SK-N-SH (cell line): Measurements from ENCODE around the gene PRXL2B. TPM values are rescaled to one million over a fixed set of nuclear protein-coding genes. Genes with fewer than 3 reads are reported as not detected.

ENCODE experiments used
- CTCF ChIA-PET: fragments of 300-600, 350-600 bp; formaldehyde crosslinking; extraction: SDS; loops from one replicate; lab custom pipeline; 2021; lab: Yijun Ruan, JAX
- POLR2A ChIA-PET: fragments of 350-600 bp; sonication (Branson Sonifier 250); formaldehyde crosslinking; extraction: SDS; loops from one replicate; lab custom pipeline; 2020; ENCODE audit warnings: antibody characterized with exemption, inconsistent platforms; lab: Yijun Ruan, JAX
- DNase-seq: peaks from one replicate; pipeline ENCODE4 v3.0.0; 2012
- H2AFZ ChIP-seq: fragments of 200-600 bp; sonication (generic); 2 replicates; pipeline ENCODE4 v1.8.1; 2016; ENCODE audit warnings: antibody characterized with exemption, mild to moderate bottlenecking, low read depth
- H3F3A ChIP-seq: fragments of 200-600 bp; sonication (generic); replicated peaks from 2 replicates; pipeline ENCODE3; 2016; ENCODE audit warnings: antibody characterized with exemption, mild to moderate bottlenecking; ENCODE audit not compliant: insufficient read depth
- H3K27ac ChIP-seq, 2 experiments: fragments of 200-500 bp in 1 of 2; fragments of 200-600 bp in 1 of 2; sonication (Bioruptor generic) in 1 of 2; sonication (generic), shearing (Covaris generic) in 1 of 2; 2 replicates each; pipeline versions ENCODE4 v1.5.1 to v1.6.1; 2014 to 2016; ENCODE audit warnings: low read depth in 2 of 2, inconsistent platforms in 1 of 2, low read length in 1 of 2, mild to moderate bottlenecking in 1 of 2, mixed read lengths in 1 of 2
- H3K27me3 ChIP-seq: fragments of 200-600 bp; sonication (generic), shearing (Covaris generic); 2 replicates; pipeline ENCODE4 v1.6.1; 2016; ENCODE audit warnings: mixed run types; ENCODE audit not compliant: insufficient read depth
- H3K36me3 ChIP-seq, 2 experiments: fragments of 200-500 bp in 1 of 2; fragments of 200-600 bp in 1 of 2; sonication (Bioruptor generic) in 1 of 2; sonication (generic) in 1 of 2; replicated peaks in 1 of 2; 2 replicates each; pipeline versions ENCODE3 to v1.5.1; 2014 to 2016; ENCODE audit warnings: low read length in 1 of 2, mild to moderate bottlenecking in 1 of 2; ENCODE audit not compliant: insufficient read depth in 2 of 2, control insufficient read depth in 1 of 2
- H3K4me1 ChIP-seq, 2 experiments: fragments of 200-500 bp in 1 of 2; fragments of 200-600 bp in 1 of 2; sonication (Bioruptor generic) in 1 of 2; sonication (generic), shearing (Covaris generic) in 1 of 2; 2 replicates each; pipeline versions ENCODE4 v1.5.1 to v1.6.1; 2014 to 2016; ENCODE audit warnings: low read depth in 1 of 2, low read length in 1 of 2, mixed run types in 1 of 2; ENCODE audit not compliant: insufficient read depth in 2 of 2, control insufficient read depth in 1 of 2
- H3K4me2 ChIP-seq: fragments of 200-600 bp; sonication (generic), shearing (Covaris generic); 2 replicates; pipeline ENCODE4 v1.6.1; 2017; ENCODE audit warnings: mixed run types
- H3K4me3 ChIP-seq, 2 experiments: fragments of 200-500 bp in 1 of 2; fragments of 200-600 bp in 1 of 2; sonication (Bioruptor generic) in 1 of 2; sonication (generic), shearing (Covaris generic) in 1 of 2; 2 replicates each; pipeline versions ENCODE4 v1.5.1 to v1.8.1; 2014 to 2016; ENCODE audit warnings: low read depth in 2 of 2, inconsistent platforms in 1 of 2, low read length in 1 of 2, mild to moderate bottlenecking in 1 of 2, mixed read lengths in 1 of 2, moderate library complexity in 1 of 2
- H3K79me2 ChIP-seq: fragments of 200-600 bp; sonication (generic); 2 replicates; pipeline ENCODE4 v1.8.1; 2017; ENCODE audit warnings: mild to moderate bottlenecking; ENCODE audit not compliant: insufficient read depth
- H3K9ac ChIP-seq: fragments of 200-600 bp; sonication (generic); 2 replicates; pipeline ENCODE4 v1.6.1; 2017; ENCODE audit warnings: mixed run types
- H3K9me2 ChIP-seq: fragments of 200-600 bp; sonication (generic); 2 replicates; pipeline ENCODE4 v1.6.1; 2017; ENCODE audit warnings: mixed run types
- H3K9me3 ChIP-seq: fragments of 200-600 bp; sonication (generic); 2 replicates; pipeline ENCODE4 v1.6.1; 2017; ENCODE audit warnings: mixed run types, mild to moderate bottlenecking, moderate library complexity
- H4K20me1 ChIP-seq: fragments of 200-600 bp; sonication (generic); 2 replicates; pipeline ENCODE4 v1.6.1; 2017; ENCODE audit warnings: mild to moderate bottlenecking, mixed run types; ENCODE audit not compliant: insufficient read depth
- CHD2 ChIP-seq: fragments of 150-350 bp; IDR thresholded peaks from 2 replicates; pipeline ENCODE4 v1.6.1; 2018; ENCODE audit warnings: low read length; ENCODE audit not compliant: partially characterized antibody
- FOSL2 ChIP-seq: IDR thresholded peaks from 2 replicates; pipeline ENCODE4 v1.4.0; 2012; ENCODE audit warnings: low read depth, mild to moderate bottlenecking, moderate library complexity, borderline replicate concordance
- MXI1 ChIP-seq: IDR thresholded peaks from 2 replicates; pipeline ENCODE4 v1.6.1; 2012; ENCODE audit warnings: mild to moderate bottlenecking, low read depth, low read length, improper control_type of control experiment
- NRF1 ChIP-seq: IDR thresholded peaks from 2 replicates; pipeline ENCODE4 v1.6.1; 2012; ENCODE audit warnings: low read depth, mild to moderate bottlenecking, low read length
- RAD21 ChIP-seq: IDR thresholded peaks from 2 replicates; pipeline ENCODE4 v1.6.1; 2012; ENCODE audit warnings: mild to moderate bottlenecking, low read length
- SIN3A ChIP-seq: IDR thresholded peaks from 2 replicates; pipeline ENCODE4 v1.6.1; 2012; ENCODE audit warnings: low read depth, mild to moderate bottlenecking, low read length, moderate library complexity, borderline replicate concordance
- TEAD4 ChIP-seq: IDR thresholded peaks from 2 replicates; pipeline ENCODE4 v1.4.0; 2012; ENCODE audit warnings: mild to moderate bottlenecking, borderline replicate concordance; ENCODE audit not compliant: insufficient read depth
- USF1 ChIP-seq: IDR thresholded peaks from 2 replicates; pipeline ENCODE4 v1.4.0; 2012; ENCODE audit warnings: low read depth, borderline replicate concordance
- USF2 ChIP-seq: fragments of 150-350 bp; IDR thresholded peaks from 2 replicates; pipeline ENCODE4 v1.6.1; 2017; ENCODE audit warnings: antibody characterized with exemption, low read length, low read depth, borderline replicate concordance
- WGBS: methylation state at CpG from one replicate; pipeline ENCODE4 v1.1.6; 2017; ENCODE audit warnings: low lambda C conversion rate; 5-methylcytosine and 5-hydroxymethylcytosine counted together
- polyA plus RNA-seq, 3 experiments: library from polyadenylated mRNA; depleted of rRNA; stranded (reverse); fragments of >200 nt; gene quantifications; 2 replicates each; pipeline ENCODE4 v1.2.3, GENCODE V29; 2012
- TF ChIP-seq, protein P1 (sequence below): IDR thresholded peaks from 2 replicates; pipeline ENCODE4; 2012
- TF ChIP-seq, protein P2 (sequence below): IDR thresholded peaks from 2 replicates; pipeline ENCODE4 v1.4.0; 2012; ENCODE audit warnings: low read depth

Gene PRXL2B
- polyA plus RNA-seq, 1 of the 3 experiments (the other 2 are of a cell fraction), result 33.7 TPM

GRCh38 chr1:2614145-2614544 is 27.6 kb downstream of the PRXL2B start:
- Histone ChIP-seq H3K27ac (no peak overlapping the region), H3K79me2 (no peaks in the 10 kb centered on the region), H3K4me2 (no peak overlapping the region), H3K36me3 (no peaks in the 10 kb centered on the region), H3K27me3 (no peaks in the 10 kb centered on the region), H3F3A (no peaks in the 10 kb centered on the region), H3K4me1 (peaks cover 0 to 13% of the 10 kb centered on the region in 2 experiments; a peak in 1 of 4 replicates), H3K9ac (no peak overlapping the region), H2AFZ (no peak overlapping the region), H3K9me3 (no peaks in the 10 kb centered on the region), H3K4me3 (no peak overlapping the region), H3K9me2 (no peaks in the 10 kb centered on the region), H4K20me1 (no peaks in the 10 kb centered on the region)
- ChIA-PET POLR2A (no interaction called here), CTCF (no interaction called here)
- TF ChIP-seq TEAD4 (no peak), USF1 (no peak), CHD2 (no peak), MXI1 (no peak), USF2 (no peak), NRF1 (no peak), RAD21 (no peak)
- TF ChIP-seq, protein P1, sequence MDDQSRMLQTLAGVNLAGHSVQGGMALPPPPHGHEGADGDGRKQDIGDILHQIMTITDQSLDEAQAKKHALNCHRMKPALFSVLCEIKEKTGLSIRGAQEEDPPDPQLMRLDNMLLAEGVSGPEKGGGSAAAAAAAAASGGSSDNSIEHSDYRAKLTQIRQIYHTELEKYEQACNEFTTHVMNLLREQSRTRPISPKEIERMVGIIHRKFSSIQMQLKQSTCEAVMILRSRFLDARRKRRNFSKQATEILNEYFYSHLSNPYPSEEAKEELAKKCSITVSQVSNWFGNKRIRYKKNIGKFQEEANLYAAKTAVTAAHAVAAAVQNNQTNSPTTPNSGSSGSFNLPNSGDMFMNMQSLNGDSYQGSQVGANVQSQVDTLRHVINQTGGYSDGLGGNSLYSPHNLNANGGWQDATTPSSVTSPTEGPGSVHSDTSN, result no peak
- DNase-seq, result no peak
- WGBS, result 56% methylated on average over 2 of the region's 2 CpGs

DNA sequence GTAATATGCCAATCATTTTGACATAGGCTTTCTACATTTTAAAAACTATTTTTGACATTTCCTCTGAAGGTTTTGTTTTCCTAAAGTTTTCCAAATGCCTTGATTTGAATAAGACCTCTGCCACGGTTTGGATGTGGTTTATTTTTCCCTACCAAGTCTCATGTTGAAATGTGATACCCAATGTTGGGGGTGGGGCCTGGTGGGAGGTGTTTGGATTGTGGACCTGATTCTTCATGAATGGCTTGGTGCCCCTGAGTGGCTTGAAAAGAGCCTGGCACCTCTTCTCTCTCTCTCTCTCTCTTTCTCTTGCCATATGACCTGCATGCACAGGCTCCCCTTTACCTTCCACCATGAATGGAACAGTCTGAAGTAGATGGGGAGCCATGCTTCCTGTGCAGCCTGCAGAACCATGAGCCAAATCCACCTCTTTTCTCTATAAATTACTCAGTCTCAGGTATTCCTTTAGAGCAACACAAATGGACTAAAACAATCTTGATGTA is 31.4 kb downstream of the PRXL2B start:
- H3K36me3 ChIP-seq, result no peaks in the 10 kb centered on the region
- H3K4me2 ChIP-seq, result no peak overlapping the region
- H3K79me2 ChIP-seq, result no peaks in the 10 kb centered on the region
- no peak overlapping the region for H2AFZ ChIP-seq
- H3F3A ChIP-seq, result no peaks in the 10 kb centered on the region
- WGBS, result 0% methylated on average over 1 of the region's 1 CpG
- H3K27ac ChIP-seq, result no peak overlapping the region
- H3K4me3 ChIP-seq, result no peak overlapping the region
- H3K9me2 ChIP-seq, result no peaks in the 10 kb centered on the region
- POLR2A ChIA-PET, result no interaction called here
- CTCF ChIA-PET, result no interaction called here
- no peak for DNase-seq
- no peak for TF ChIP-seq FOSL2
- TF ChIP-seq, protein P2, sequence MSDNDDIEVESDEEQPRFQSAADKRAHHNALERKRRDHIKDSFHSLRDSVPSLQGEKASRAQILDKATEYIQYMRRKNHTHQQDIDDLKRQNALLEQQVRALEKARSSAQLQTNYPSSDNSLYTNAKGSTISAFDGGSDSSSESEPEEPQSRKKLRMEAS, result no peak
- TF ChIP-seq SIN3A, result no peak
- TF ChIP-seq USF1, result no peak
- TF ChIP-seq USF2, result no peak
- no peaks in the 10 kb centered on the region for H3K4me1 ChIP-seq
- H4K20me1 ChIP-seq, result no peaks in the 10 kb centered on the region
- H3K9ac ChIP-seq, result no peak overlapping the region
- H3K27me3 ChIP-seq, result no peaks in the 10 kb centered on the region; the same call in 1 of the 2 replicates
- no peaks in the 10 kb centered on the region for H3K9me3 ChIP-seq
